ENCODE data around the gene IFNL2.

GRCh38 chr19:39238209-39238608 is 30.0 kb upstream of the IFNL2 start:
- TF ChIP-seq YY1 (IDR thresholded peaks at IDR 0.05; ENCODE audit: insufficient read depth, insufficient read length) (no peak), SUZ12 (IDR thresholded peaks at IDR 0.05; ENCODE audit: extremely low read depth, insufficient read depth, insufficient read length) (no peak), ZNF274 (IDR thresholded peaks at IDR 0.05; ENCODE audit: low read depth, low read length) (no peak)

Measured in NT2/D1 (cell line).